ENCODE data around the gene TFF1. TPM values are rescaled to one million over a fixed set of nuclear protein-coding genes. Genes with fewer than 3 reads are reported as not detected.

The TFF1 gene
- total RNA-seq, 1 donor from 2014 or later = not detected

- Histone ChIP-seq H3K4me3 (ENCODE audit: low read depth, low read length) (no peak overlapping the region), H3K27me3 (ENCODE audit: control insufficient read depth, insufficient read depth, low read length) (peaks cover 17% of the 10 kb centered on the region), H3K36me3 (ENCODE audit: control insufficient read depth, insufficient read depth, low read length) (no peaks in the 10 kb centered on the region)
- TF ChIP-seq, protein P1, sequence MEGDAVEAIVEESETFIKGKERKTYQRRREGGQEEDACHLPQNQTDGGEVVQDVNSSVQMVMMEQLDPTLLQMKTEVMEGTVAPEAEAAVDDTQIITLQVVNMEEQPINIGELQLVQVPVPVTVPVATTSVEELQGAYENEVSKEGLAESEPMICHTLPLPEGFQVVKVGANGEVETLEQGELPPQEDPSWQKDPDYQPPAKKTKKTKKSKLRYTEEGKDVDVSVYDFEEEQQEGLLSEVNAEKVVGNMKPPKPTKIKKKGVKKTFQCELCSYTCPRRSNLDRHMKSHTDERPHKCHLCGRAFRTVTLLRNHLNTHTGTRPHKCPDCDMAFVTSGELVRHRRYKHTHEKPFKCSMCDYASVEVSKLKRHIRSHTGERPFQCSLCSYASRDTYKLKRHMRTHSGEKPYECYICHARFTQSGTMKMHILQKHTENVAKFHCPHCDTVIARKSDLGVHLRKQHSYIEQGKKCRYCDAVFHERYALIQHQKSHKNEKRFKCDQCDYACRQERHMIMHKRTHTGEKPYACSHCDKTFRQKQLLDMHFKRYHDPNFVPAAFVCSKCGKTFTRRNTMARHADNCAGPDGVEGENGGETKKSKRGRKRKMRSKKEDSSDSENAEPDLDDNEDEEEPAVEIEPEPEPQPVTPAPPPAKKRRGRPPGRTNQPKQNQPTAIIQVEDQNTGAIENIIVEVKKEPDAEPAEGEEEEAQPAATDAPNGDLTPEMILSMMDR (IDR thresholded peaks at IDR 0.05; ENCODE audit: insufficient read depth, low read length, poor library complexity, severe bottlenecking) = no peak
- no peak for DNase-seq (ENCODE audit: low read depth)
These were observed 1.9 kb downstream of the TFF1 start for GRCh38 chr21:42364304-42364865.

DNA sequence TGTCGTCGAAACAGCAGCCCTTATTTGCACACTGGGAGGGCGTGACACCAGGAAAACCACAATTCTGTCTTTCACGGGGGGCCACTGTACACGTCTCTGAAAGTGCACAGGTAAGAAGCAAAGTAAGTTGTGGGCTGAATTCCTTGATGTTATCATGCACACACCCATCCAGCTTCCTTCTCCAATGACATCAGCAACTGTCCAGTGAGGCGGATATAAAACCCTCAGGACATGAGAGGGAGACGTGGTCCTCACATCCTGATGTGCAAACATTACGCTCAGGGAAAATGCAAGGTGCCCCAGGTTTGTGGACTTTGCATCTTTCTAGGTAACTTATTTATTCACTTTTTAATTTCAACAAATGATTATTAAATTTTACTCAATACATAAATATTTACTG is 3.0 kb downstream of the TFF1 start:
- TF ChIP-seq, protein P1 (IDR thresholded peaks at IDR 0.05; ENCODE audit: insufficient read depth, low read length, poor library complexity, severe bottlenecking) = no peak
- H3K27me3 ChIP-seq (ENCODE audit: control insufficient read depth, insufficient read depth, low read length) = peaks cover 19% of the 10 kb centered on the region
- peak; percentile 10 for DNase-seq (ENCODE audit: low read depth)
- no peak overlapping the region for H3K4me3 ChIP-seq (ENCODE audit: low read depth, low read length)
- H3K36me3 ChIP-seq (ENCODE audit: control insufficient read depth, insufficient read depth, low read length) = no peaks in the 10 kb centered on the region

DNA sequence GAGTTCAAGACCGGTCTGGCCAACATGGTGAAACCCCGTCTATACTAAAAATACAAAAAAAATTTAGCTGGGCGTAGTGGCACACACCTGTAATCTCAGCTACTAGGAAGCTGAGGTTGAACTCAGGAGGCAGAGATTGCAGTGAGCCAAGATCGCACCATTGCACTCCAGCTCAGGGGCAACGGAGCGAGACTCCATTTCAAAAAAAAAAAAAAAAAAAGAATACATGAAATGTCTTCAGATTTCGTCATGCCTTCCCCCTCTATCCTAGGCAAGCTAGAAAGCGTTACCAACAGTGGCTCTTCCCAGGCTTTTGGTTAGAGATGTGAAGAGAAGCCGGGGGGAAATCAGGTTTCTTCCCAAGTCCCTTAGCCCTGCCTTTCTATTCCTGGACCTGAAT is 3.6 kb downstream of the TFF1 start:
- no peaks in the 10 kb centered on the region for H3K36me3 ChIP-seq (ENCODE audit: control insufficient read depth, insufficient read depth, low read length)
- TF ChIP-seq, protein P1 (IDR thresholded peaks at IDR 0.05; ENCODE audit: insufficient read depth, low read length, poor library complexity, severe bottlenecking) = no peak
- DNase-seq (ENCODE audit: low read depth) = no peak
- H3K4me3 ChIP-seq (ENCODE audit: low read depth, low read length) = no peak overlapping the region
- H3K27me3 ChIP-seq (ENCODE audit: control insufficient read depth, insufficient read depth, low read length) = peaks cover 20% of the 10 kb centered on the region

DNA sequence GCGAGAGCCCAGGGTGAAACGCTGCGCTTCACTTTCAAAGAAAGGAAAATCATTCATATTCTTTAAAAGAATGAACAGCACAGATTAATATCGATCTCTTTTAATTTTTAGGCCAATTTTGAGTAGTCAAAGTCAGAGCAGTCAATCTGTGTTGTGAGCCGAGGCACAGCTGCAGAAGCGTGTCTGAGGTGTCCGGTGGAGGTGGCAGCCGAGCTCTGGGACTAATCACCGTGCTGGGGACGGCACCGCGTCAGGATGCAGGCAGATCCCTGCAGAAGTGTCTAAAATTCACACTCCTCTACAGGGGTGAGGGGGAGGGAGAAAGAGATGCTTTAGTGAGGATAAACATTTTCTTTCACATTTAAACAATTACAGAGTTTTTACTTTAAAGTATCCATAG is 4.1 kb downstream of the TFF1 start:
- H3K36me3 ChIP-seq (ENCODE audit: control insufficient read depth, insufficient read depth, low read length) = no peaks in the 10 kb centered on the region
- DNase-seq (ENCODE audit: low read depth) = no peak
- H3K27me3 ChIP-seq (ENCODE audit: control insufficient read depth, insufficient read depth, low read length) = peaks cover 20% of the 10 kb centered on the region
- H3K4me3 ChIP-seq (ENCODE audit: low read depth, low read length) = no peak overlapping the region
- TF ChIP-seq, protein P1 (IDR thresholded peaks at IDR 0.05; ENCODE audit: insufficient read depth, low read length, poor library complexity, severe bottlenecking) = no peak

DNA sequence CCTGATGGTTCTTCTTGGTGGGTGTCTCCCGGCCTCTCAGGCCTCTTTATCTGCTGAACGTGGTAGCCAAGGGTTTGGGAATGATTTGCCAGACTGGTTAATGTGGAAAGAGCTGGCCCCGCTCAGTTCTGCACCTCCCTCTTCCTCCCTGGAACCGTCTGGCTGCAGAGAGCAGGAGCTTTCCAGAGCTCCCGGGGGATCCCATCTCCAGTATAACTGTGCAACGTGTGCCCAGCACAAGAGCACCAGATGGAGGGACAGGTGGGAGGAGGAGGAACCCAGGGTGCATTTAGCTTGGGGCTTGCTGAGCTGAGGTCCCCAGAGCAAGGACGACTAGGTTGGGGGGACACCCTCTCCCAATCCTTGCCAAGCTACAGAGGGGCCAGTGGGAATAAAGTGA is 5.0 kb downstream of the TFF1 start:
- no peak overlapping the region for H3K4me3 ChIP-seq (ENCODE audit: low read depth, low read length)
- peaks cover 20% of the 10 kb centered on the region for H3K27me3 ChIP-seq (ENCODE audit: control insufficient read depth, insufficient read depth, low read length)
- no peak for DNase-seq (ENCODE audit: low read depth)
- TF ChIP-seq, protein P1 (IDR thresholded peaks at IDR 0.05; ENCODE audit: insufficient read depth, low read length, poor library complexity, severe bottlenecking) = no peak
- H3K36me3 ChIP-seq (ENCODE audit: control insufficient read depth, insufficient read depth, low read length) = no peaks in the 10 kb centered on the region

DNA sequence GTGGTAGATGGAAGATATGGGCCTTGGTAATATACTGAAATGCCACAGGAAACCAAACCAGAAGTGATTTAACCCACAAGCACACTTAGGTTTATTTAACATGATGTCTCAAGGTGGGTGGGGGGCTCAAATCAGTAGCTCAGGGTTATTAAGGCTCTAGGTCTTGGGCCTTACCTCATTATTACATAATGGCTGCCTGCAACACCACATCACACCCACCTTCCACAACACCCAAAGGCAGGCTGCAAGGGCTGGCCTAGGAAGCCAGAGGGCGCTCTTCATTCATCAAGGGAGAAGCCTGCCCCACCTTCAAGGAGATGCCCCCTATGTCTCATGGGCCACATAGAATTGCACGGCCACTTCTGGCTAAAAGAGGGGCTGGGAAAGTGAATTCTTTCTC is 6.0 kb downstream of the TFF1 start:
- no peak for DNase-seq (ENCODE audit: low read depth)
- H3K27me3 ChIP-seq (ENCODE audit: control insufficient read depth, insufficient read depth, low read length) = peaks cover 20% of the 10 kb centered on the region
- TF ChIP-seq, protein P1 (IDR thresholded peaks at IDR 0.05; ENCODE audit: insufficient read depth, low read length, poor library complexity, severe bottlenecking) = no peak
- no peak overlapping the region for H3K4me3 ChIP-seq (ENCODE audit: low read depth, low read length)
- H3K36me3 ChIP-seq (ENCODE audit: control insufficient read depth, insufficient read depth, low read length) = no peaks in the 10 kb centered on the region

Data from kidney epithelial cell (primary cell).